ENCODE measurements around the gene ITGB2. TPM values are rescaled to one million over a fixed set of nuclear protein-coding genes. Genes with fewer than 3 reads are reported as not detected.

ITGB2 gene
- total RNA-seq, 1 donor from 2014 or later = not detected

DNA sequence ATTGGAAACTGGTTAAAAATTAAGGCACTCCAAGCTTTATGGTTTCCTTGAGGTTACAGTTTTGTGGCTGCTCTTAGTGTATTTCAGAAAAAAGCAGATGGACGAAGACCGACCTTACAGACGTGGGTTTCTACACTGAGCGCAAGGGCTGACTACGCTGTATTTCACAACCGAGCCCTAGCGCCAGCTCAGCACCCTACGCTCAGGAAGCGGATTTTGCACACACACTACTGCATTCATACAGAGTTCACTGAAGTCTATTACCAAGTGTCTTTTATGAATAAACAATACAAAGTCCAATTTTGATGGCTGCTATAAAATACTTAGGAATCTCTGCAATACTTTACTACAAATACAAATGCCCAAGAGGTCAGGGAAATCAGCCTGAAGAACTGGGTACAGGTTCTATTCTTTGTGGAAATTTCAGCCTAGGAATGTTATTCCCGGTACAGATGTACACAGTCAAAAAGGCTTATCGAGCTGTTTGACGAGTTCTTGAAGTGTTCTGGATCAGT is 71.0 kb downstream of the ITGB2 start:
- H3K9me3 Mint-ChIP-seq = no peaks in the 10 kb centered on the region
- H3F3A ChIP-seq (ENCODE audit: low read depth) = peaks cover 16% of the 10 kb centered on the region
- H3K27ac Mint-ChIP-seq = no peak overlapping the region
- H3K4me3 Mint-ChIP-seq = no peak overlapping the region
- TF ChIP-seq EZH2phosphoT487 (IDR thresholded peaks at IDR 0.05) = no peak
- TF ChIP-seq, protein P1, sequence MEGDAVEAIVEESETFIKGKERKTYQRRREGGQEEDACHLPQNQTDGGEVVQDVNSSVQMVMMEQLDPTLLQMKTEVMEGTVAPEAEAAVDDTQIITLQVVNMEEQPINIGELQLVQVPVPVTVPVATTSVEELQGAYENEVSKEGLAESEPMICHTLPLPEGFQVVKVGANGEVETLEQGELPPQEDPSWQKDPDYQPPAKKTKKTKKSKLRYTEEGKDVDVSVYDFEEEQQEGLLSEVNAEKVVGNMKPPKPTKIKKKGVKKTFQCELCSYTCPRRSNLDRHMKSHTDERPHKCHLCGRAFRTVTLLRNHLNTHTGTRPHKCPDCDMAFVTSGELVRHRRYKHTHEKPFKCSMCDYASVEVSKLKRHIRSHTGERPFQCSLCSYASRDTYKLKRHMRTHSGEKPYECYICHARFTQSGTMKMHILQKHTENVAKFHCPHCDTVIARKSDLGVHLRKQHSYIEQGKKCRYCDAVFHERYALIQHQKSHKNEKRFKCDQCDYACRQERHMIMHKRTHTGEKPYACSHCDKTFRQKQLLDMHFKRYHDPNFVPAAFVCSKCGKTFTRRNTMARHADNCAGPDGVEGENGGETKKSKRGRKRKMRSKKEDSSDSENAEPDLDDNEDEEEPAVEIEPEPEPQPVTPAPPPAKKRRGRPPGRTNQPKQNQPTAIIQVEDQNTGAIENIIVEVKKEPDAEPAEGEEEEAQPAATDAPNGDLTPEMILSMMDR (IDR thresholded peaks at IDR 0.05) = no peak
- TF ChIP-seq EZH2 (IDR thresholded peaks at IDR 0.05) = no peak
- peaks cover 8% of the 10 kb centered on the region for H3K79me2 ChIP-seq (ENCODE audit: low read depth)
- peaks cover 7% of the 10 kb centered on the region for H3K4me1 Mint-ChIP-seq
- DNase-seq (ENCODE audit: low spot score) = no peak
- H3K9ac ChIP-seq = no peak overlapping the region
- H3K27ac ChIP-seq = no peak overlapping the region
- peaks cover 22% of the 10 kb centered on the region for H3K36me3 Mint-ChIP-seq
- H3K27me3 Mint-ChIP-seq (ENCODE audit: insufficient read depth, low read depth) = no peaks in the 10 kb centered on the region
- no peak overlapping the region for H2AFZ ChIP-seq (replicated peaks)
- no peak overlapping the region for H3K4me2 ChIP-seq
- peaks cover 18% of the 10 kb centered on the region for H4K20me1 ChIP-seq (ENCODE audit: low read depth)
- no peak overlapping the region for H3K4me3 ChIP-seq
- no peaks in the 10 kb centered on the region for H3K36me3 ChIP-seq
- peaks cover 6% of the 10 kb centered on the region for H3K4me1 ChIP-seq
- no peaks in the 10 kb centered on the region for H3K9me3 ChIP-seq (ENCODE audit: low read depth)
- no peaks in the 10 kb centered on the region for H3K27me3 ChIP-seq

DNA sequence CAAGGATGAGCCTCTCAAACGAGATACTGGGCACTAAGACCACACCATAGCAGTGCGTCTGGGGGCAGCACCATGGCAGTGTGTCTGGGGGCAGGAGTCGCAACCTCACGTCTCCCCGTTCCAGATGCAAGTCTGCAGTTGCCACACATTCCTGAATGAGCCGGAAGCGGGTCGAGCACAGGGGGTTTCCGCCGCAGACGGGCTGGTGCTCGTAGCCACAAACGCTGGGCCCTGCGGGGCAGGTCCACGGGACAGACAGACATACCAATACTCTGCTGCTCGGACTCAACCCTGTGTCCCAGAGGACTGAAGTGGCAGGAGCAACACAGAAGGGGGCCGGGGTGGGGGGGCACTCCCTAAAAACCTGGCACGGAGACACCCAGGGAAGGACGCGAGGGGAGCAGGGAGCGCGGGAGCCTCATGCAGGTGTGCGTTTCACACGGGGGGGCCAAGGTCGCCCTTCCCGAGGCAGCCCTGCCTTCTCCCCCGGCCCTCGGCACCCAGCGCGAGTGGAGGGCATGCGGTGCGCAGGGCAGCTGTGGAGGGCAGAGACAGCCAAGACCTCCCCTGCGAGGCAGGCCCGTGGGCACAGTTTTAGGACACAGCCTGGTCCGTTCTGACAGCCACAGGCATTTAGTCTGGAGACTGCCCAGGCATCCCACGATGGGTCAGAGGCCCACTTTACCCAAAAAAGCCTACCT is 71.7 kb downstream of the ITGB2 start:
- H3K4me2 ChIP-seq = no peak overlapping the region
- H3K79me2 ChIP-seq (ENCODE audit: low read depth) = peaks cover 8% of the 10 kb centered on the region
- peaks cover 17% of the 10 kb centered on the region for H4K20me1 ChIP-seq (ENCODE audit: low read depth)
- Mint-ChIP-seq H3K27me3 (ENCODE audit: insufficient read depth, low read depth) (peaks cover 3% of the 10 kb centered on the region), H3K27ac (no peak overlapping the region), H3K9me3 (no peaks in the 10 kb centered on the region), H3K4me3 (no peak overlapping the region), H3K36me3 (peaks cover 16% of the 10 kb centered on the region), H3K4me1 (peaks cover 13% of the 10 kb centered on the region)
- no peaks in the 10 kb centered on the region for H3K9me3 ChIP-seq (ENCODE audit: low read depth)
- DNase-seq (ENCODE audit: low spot score) = no peak
- no peak overlapping the region for H2AFZ ChIP-seq (replicated peaks)
- H3F3A ChIP-seq (ENCODE audit: low read depth) = peaks cover 20% of the 10 kb centered on the region
- H3K27ac ChIP-seq = no peak overlapping the region
- H3K4me3 ChIP-seq = no peak overlapping the region
- H3K9ac ChIP-seq = no peak overlapping the region
- H3K4me1 ChIP-seq = peaks cover 6% of the 10 kb centered on the region
- TF ChIP-seq EZH2 (IDR thresholded peaks at IDR 0.05) (no peak), EZH2phosphoT487 (IDR thresholded peaks at IDR 0.05) (no peak)
- TF ChIP-seq, protein P1 (IDR thresholded peaks at IDR 0.05) = no peak
- H3K36me3 ChIP-seq = no peaks in the 10 kb centered on the region
- no peaks in the 10 kb centered on the region for H3K27me3 ChIP-seq

DNA sequence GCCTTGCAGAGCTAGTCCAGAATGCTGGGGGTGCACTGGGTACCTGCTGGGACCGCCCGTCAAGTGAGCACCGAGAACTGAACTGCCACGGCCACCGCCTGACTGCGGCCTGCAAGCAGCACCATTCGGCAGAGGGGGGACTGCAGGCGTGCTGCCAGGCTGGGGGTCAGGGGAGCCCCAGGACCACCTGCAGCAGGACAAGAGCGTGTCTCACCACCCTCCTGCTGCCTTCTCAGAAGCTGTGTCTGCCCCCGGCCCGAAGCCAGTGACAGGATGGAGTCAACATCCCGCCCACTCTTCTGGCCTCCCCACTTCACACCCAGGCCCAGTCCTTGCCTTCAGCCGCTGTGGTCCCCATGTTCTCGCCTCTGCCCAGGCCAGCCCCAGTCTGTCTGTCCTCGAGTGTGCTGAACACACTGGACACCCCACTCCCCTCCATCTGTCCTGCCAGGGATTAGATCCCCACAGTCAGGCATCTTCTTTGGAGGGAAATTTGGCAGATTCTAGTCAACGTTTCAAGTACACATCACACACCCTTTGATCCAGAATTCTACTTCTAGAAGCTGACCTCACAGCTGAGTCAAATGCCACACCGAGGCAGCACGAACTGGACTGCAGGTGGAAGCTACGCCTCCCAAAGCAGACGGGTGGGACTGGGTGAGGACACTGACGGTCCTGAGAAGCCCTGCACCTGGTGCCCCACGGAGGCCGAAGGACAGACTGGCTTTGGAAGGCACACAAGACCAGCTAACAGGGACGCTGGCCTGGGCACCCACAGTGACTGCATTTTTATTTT is 73.2 kb downstream of the ITGB2 start:
- no peak overlapping the region for H3K9ac ChIP-seq

More for the DNA sequence above, 73.2 kb downstream of the ITGB2 start:
- TF ChIP-seq EZH2phosphoT487 (IDR thresholded peaks at IDR 0.05) (no peak), EZH2 (IDR thresholded peaks at IDR 0.05) (no peak)
- TF ChIP-seq, protein P1 (IDR thresholded peaks at IDR 0.05) = no peak
- Mint-ChIP-seq H3K4me3 (no peak overlapping the region), H3K36me3 (peaks cover 14% of the 10 kb centered on the region), H3K9me3 (no peaks in the 10 kb centered on the region), H3K27ac (no peak overlapping the region), H3K4me1 (peaks cover 13% of the 10 kb centered on the region), H3K27me3 (ENCODE audit: insufficient read depth, low read depth) (peaks cover 3% of the 10 kb centered on the region)
- no peak overlapping the region for H3K27ac ChIP-seq
- H3K9me3 ChIP-seq (ENCODE audit: low read depth) = no peaks in the 10 kb centered on the region
- H4K20me1 ChIP-seq (ENCODE audit: low read depth) = peaks cover 4% of the 10 kb centered on the region
- no peak overlapping the region for H3K4me2 ChIP-seq
- no peaks in the 10 kb centered on the region for H3K36me3 ChIP-seq
- DNase-seq (ENCODE audit: low spot score) = no peak
- H3K4me3 ChIP-seq = no peak overlapping the region
- peaks cover 6% of the 10 kb centered on the region for H3K4me1 ChIP-seq
- no peaks in the 10 kb centered on the region for H3K27me3 ChIP-seq
- no peak overlapping the region for H2AFZ ChIP-seq (replicated peaks)
- peaks cover 2% of the 10 kb centered on the region for H3K79me2 ChIP-seq (ENCODE audit: low read depth)
- H3F3A ChIP-seq (ENCODE audit: low read depth) = peaks cover 25% of the 10 kb centered on the region

All from neural progenitor cell (in vitro differentiated cells).